ENCODE data around the gene ATG10. TPM values are rescaled to one million over a fixed set of nuclear protein-coding genes. Genes with fewer than 3 reads are reported as not detected.
A peak's percentile ranks its signal among the peaks of the same experiment; 100 is the strongest.
"Not testable (repeated sequence)": the region's sequence is repeated elsewhere in the genome, so short reads cannot be mapped to it uniquely, and the experiment has no call there.

ATG10 gene
- polyA plus RNA-seq (ENCODE audit: insufficient read depth in 1 of 5, insufficient read length in 5 of 5, low replicate concordance in 1 of 5): 10 to 100 TPM; 10.3 to 15.3 (median 11.6) TPM
- long read RNA-seq, donor 1, partial matches to known transcripts: 14,980 of 15,621 reads
- long read RNA-seq, donor 1, other reads (novel, unspliced or antisense): 638 of 15,621 reads
- long read RNA-seq, donor 2, partial matches to known transcripts: 7,212 of 7,530 reads
- long read RNA-seq, donor 2, other reads (novel, unspliced or antisense): 315 of 7,530 reads
- long read RNA-seq, donor 3, partial matches to known transcripts: 10,151 of 10,544 reads
- long read RNA-seq, donor 3, other reads (novel, unspliced or antisense): 393 of 10,544 reads
- long read RNA-seq, donor 4, partial matches to known transcripts: 8,302 of 8,617 reads
- long read RNA-seq, donor 4, other reads (novel, unspliced or antisense): 314 of 8,617 reads
- long read RNA-seq, donor 5, partial matches to known transcripts: 15,172 of 15,818 reads
- long read RNA-seq, donor 5, other reads (novel, unspliced or antisense): 641 of 15,818 reads
- long read RNA-seq, donor 6, partial matches to known transcripts: 10,493 of 10,946 reads
- long read RNA-seq, donor 6, other reads (novel, unspliced or antisense): 450 of 10,946 reads
- long read RNA-seq, donor 7, partial matches to known transcripts: 0 of 3 reads
- long read RNA-seq, donor 7, other reads (novel, unspliced or antisense): 0 of 3 reads
- long read RNA-seq, donor 8, partial matches to known transcripts: 3,281 of 5,576 reads
- long read RNA-seq, donor 8, other reads (novel, unspliced or antisense): 2,294 of 5,576 reads

DNA sequence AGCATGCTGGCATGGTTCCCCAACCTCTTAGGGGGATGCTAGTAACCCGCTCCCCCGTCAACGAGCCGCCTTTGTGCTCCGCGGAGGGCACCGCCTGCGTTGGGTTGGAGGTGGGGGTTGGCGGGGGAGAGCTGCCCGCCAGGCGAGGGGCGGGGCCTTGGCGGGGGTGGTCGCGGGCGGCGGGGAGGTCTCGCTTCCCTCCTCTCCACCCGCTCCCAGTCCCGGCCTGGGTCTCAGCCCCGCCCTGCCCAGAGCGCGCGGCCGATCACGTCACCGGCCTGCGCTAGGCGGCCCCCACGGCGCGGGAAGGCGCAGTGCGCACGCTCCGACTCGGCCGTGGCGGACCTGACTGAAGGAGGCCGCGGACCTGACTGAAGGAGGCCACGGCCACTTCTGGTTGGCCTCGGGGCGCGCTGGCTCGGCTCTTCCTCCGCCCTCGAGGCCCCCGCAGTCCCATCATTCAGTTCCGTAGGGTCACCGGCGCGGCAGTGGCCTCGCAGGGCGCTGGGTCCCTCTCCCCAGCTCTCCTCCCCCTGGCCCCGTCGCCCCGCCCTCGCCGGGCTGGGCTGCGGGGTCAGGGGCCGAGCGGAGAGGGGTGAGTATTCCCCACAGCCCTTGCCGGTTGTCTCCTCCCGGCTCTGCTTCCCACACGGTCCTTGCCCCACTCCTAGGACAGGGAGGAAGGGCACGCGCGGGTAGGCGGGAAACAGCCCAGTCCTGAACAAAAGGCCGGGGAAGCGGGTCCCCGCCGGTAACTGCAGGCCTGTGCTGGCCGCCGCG is at the start of gene ATG10:
Gene ATG10 (plus strand): TSS at position 312 of the 780 bp plus-strand sequence. CDS start 15,548 bp downstream, outside the sequence.
- peak; percentile 98 to 99 for DNase-seq

DNA sequence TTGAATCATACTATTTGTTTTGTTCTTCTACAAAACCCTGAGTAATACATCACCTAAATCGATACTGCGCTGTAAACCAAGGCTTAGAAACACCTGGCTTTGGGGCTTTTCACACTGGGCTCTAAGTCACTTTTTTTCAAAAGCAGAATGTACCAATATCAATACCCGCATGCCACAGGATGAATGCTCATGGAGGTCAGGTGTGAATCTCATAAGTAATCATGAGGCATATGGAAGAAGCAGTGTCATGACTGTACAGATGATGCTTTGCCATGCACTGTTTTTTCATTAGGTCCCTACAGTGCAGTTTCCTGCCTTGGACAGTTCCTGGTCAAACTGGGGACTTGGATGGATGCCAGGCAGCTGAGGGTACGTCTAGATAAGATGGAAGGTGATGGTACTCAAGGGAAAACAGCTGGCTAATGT is 49.0 kb upstream of the ATG10 start:
- DNase-seq: no peak

DNA sequence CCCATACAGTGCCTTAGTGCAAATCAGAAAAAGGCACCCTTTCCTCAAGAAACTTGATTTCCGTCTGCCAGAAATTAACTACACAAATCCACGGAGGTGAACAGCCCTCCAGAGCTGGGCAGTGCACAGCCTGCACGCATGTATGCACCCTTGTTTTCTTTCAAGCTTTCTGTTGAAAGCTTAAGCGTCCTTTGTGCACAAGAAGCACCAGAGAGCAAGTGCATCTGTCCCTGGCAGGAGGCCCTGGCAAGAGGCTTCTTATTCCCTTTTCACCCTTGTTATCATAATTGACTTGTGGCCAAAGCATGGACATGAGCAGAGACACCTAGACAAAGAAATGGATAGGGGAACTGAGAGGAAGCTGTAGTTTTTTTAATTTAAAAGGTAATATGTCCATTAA is 47.4 kb upstream of the ATG10 start:
- no peak for DNase-seq

DNA sequence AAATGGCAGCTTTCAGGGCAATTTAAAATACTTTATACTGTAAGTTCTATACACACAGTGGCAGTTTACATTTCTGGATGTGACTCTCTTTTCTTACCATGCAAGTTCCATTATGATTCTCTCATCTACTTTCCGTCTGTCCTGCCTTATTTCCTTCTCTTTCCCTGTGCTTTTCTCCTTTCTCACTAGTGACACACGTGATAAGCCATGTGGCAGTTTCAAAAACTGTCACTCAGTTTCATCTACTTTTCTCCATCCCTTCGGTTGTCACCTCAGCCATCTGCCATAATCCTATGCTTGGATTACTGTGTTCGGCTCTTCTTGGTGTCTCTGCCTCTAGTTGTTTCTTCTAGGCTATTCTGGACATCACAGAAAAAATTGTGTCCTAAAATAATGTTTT is 46.8 kb upstream of the ATG10 start:
- no peak for DNase-seq

DNA sequence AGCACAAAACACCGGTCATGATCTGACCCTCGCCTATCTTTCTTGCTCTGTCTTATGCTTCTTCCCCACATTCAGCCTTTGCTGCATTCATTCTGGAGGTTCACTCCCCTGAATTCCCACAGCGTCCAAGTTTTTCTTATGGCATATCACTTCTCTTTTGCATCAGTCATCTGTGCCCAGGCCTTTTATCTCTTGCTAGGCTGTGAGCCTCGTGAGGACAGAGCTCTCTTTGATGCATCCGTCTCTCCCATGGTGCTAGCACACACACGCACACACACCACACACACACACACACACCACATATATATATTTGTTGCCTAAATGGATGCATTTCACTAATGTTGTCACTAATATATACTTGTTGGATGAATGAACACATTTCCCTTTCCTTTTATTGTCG is 45.8 kb upstream of the ATG10 start:
- DNase-seq: no peak

DNA sequence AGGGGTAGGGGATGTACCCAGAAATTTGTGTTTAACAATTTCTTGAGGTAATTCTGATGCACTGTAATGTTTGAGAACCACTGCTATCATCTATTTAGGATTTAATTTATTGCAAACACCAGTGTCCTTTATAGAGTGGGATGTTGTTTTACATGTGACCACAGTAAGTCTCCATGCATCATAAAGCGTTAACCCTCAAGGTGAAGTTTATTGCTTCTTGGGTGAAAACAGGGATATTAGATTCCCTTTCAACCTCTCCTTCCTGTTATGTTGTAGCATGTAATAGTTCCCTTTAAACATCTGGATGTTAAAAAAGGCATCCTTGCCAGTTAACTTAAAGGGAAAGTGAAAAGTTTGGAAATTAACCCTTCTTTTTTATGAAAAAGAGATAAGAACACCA is 35.8 kb upstream of the ATG10 start:
- no peak for DNase-seq

GRCh38 chr5:81936750-81937149 is 35.1 kb upstream of the ATG10 start:
- DNase-seq: no peak

GRCh38 chr5:81942746-81943145 is 29.1 kb upstream of the ATG10 start:
- no peak for DNase-seq

GRCh38 chr5:81948349-81948748 is 23.5 kb upstream of the ATG10 start:
- DNase-seq: peak in 1 of 2 donors; percentile 6

DNA sequence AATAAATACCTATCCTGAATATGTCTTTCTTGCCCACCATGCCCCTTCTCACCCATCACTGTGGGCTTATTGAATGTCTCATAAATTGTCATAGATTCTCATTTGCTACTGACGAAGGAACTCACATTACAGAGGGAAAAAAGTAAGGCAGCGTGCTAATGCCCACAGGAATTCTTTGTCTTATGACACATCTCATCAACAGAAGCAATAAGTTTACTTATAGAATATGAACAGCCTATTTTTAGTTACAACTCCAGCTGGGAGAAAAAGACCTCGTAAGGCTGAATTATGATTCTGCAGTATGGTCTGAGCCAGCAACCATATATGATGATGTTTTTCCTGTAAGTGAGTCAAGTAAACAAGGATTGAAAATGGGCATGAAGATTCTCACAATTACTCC is 22.4 kb upstream of the ATG10 start:
- DNase-seq: no peak

DNA sequence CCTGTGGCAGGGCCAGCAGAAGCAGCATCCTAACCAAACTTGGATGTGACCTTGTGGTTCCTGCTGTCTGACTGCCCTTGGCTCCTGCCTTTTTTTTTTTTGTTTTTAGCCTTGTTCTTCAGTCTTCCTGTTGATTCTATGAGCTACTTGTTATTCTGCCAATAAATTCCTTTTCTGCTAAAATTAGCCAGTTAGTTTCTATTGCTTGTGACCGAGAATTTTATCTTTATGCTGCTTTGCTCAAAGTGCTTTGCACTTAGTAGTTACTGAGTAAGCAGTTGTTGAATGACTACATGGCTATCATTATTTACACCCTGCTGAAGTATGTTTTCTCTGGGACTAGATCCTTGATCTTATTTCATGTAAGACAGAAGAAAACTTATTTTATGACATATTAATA is 20.8 kb upstream of the ATG10 start:
- no peak for DNase-seq

DNA sequence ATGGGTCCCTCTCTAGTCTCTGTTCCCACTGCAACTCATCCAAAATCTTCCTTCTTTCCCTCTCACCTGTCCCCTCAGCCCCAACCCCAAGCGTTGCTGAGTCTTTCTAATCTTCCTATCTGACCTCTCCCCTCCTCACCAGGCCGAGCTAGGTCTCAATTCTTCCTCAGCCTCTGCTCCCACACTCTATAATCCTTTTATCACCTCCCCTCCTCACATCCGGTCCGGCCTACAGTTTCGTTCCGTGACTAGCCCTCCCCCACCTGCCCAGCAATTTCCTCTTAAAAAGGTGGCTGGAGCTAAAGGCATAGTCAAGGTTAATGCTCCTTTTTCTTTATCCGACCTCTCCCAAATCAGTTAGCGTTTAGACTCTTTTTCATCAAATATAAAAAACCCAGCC is 17.0 kb upstream of the ATG10 start:
- DNase-seq: not testable (repeated sequence)

DNA sequence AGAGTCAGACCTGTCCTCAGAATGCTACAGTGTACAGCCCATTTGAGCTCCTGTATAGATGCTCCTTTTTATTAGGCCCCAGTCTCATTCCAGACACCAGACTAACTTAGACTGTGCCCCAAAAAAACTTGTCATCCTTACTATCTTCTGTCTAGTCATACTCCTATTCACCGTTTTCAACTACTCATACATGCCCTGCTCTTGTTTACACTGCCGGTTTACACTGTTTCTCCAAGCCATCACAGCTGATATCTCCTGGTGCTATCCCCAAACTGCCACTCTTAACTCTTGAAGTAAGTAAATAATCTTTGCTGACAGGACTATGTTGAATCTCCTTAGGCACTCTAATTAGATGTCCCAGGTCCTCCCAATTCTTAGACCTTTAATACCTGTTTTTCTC is 13.7 kb upstream of the ATG10 start:
- DNase-seq: not testable (repeated sequence)

GRCh38 chr5:81961651-81962440 is 10.0 kb upstream of the ATG10 start:
- no peak for DNase-seq

DNA sequence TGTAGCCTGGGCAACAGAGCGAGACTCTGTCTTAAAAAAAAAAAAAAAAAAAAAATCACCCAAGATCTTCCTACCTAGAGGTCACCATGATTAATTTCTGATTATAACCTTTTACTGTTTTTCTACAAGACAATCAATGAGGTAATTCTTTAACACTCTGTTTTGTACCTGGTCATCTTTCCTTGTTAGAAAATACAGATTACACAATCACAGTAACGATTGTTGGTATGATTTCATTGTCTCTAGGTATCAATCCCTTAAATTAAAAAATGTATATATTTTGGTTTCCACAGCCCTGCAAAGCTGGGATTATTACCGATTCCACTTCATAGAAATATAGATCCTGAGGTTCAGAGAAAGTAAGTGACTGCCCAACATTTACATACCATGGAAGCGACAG is 8.3 kb upstream of the ATG10 start:
- no peak for DNase-seq

DNA sequence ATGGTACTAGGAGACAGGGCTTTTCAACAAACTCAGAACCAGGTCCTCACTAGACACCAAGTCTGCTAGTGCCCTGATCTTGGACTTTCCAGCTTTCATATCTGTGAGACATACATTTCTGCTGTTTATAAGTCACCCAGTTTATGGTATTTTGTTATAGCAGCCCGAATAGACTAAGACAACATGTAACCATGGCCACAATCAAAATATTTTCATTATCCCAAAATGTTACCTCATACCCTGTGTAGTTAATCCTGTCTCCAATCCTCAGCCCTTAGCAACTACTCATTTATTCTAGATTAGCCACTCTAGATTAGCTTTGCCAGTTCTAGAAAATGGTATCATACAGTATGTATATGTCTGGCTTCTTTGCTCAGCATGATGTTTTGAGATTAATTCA is 6.3 kb upstream of the ATG10 start:
- no peak for DNase-seq

DNA sequence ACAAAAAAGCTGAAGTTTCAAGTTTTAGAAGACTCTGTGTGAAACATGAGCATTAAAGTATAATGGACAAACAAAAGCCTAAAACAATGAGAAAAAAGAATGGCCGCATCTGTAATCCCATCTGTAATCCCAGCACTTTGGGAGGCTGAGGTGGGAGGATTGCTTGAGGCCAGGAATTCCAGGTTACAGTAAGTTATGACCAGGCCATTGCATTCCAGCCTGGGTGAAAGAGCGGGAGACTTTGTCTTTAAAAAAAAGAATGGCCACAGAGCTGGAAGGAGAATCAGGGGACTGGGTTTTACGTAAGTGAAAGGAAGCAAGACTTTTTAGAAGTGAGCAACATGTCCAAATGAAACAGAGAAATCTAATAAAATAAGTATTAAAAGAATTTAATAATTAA is 2.6 kb upstream of the ATG10 start:
- no peak for DNase-seq

DNA sequence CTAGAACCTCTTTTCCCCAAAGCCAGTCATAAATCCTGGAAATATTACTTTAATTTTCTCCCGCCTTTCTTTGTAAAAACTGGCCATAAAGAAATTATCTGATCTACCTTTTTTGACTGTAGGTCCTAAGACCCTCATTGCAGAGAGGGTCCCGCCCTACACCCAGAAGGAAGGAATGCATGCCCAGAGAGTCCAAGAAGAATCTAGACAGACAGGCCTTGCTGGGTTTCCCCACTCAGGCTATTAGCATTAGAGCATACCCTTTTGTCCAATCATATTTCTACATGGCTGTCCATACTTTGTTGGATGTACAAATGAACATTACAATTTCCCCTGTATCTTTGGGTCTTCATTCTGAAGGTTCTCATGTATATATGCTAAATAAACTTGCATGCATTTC is 1.9 kb upstream of the ATG10 start:
- DNase-seq: no peak

DNA sequence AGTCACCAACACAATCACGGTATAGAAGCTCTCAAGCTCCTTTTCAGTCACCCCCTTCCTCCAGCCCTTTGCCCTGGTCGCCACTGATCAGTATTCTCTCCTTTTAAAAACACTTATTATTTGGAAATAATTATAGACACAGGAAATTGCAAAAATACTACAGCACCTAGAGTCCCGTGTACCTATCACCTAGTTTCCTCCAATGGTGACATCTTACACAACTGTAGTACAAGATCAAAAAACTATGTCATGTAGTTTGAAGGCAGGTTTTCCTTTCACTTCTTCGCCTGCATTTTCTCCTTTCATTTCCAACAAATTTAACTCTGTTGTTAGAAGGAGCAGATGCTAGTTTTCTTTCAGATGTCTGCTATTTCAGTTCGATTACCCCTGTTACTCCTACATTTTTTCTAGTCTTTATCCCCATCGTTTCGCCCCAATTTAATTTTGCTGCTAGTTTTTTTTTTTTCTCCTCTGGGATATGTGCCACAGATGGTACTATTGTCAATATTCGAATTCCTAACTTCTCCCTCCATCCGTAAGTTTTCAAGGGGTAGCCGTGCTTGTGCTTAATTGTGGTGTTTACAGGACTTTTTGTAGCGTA is 612 bp upstream of the ATG10 start:
- no peak for DNase-seq

GRCh38 chr5:81972492-81972783 is 615 bp downstream of the ATG10 start:
- DNase-seq: no peak

DNA sequence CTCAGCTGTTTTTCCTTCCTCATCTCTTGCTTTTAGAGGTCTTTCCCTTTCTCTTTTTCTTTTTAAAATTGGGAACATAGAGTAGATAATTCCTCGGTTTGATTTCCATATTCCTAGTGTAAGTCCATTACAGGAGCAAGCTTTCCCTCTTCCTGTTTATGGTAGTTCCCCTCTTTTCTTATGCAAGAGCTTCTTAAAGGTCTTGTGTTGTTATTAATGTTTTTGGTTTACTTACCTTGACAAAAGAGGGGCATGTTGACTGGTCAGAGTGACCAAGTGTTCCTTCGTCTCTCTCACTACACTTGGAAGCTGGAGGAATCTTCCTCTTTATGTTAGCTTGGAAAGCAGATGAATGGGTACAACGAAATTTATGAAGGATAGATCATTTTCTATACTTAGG is 8.3 kb downstream of the ATG10 start:
- DNase-seq: no peak
